ENCODE results near the gene GOLGA1.
A peak's percentile ranks its signal among the peaks of the same experiment; 100 is the strongest.

Gene GOLGA1

DNA sequence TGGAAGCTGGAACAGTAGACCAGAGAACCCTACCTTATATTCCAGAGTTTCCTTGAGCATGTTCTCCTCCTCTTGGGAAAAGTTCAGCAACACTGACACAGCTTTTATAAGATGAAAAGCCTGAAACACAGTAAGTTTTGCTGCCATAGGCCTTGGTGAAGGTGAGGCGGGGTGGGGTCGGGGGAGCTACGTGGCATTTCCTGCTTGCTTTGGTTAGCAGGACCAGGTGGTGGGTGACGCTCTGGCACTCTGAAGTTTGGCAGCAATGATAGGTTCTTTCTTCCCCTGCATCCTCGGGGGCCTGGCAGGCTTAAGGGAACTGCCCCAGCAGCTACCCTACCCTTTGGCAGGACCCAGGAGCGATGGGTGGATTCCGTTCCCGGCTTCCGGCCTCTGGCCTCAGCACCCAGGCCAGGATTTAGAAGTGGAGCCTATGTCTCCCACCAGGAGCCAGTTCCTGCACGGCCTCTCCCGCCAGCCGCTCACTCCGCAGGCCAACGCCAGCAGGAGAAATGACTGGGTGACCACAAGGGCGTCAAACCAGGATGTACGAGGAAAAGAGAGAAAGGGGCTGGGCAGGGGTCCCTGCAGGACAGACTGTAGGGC lies 59.6 kb downstream of the GOLGA1 start:
- no peak for DNase-seq

DNA sequence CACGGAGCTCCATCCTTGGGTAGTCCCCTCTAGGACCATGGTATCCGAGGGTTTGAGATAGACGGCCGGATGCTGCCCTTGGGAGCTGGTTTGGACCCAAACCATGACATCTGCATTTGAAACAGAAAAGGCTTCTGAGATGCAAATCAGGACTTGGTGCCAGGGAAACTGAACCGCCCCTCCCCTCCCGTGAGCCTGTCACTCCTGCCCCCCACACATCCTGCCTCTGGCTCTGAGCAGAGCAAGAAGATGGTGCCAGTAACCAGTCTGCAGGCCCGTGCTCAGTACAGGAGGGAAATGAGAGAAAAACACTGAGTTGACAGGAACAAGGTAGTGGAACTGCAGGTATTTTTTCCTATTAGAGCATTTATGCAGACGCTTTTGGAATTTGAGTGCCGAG lies 60.4 kb downstream of the GOLGA1 start:
- DNase-seq: no peak

DNA sequence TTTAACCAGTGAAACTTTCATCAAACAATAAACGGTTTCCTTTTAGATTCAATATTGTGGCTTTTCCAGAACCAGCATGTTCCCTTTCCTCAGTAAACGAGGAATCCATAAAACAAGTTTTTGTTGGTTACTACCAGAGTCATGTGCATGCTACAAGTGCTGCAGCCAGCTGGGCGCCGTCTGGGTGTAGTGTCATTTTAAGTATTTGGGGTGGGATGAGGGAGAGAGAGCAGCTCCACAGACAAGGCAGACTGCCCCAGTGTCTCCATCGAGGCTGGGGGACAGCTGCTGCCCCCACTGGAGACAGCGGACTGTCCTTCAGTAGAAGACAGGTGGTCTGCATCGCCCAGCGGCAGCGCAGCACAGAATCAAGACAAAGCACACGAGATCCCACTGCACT lies 61.7 kb downstream of the GOLGA1 start:
- DNase-seq: no peak

DNA sequence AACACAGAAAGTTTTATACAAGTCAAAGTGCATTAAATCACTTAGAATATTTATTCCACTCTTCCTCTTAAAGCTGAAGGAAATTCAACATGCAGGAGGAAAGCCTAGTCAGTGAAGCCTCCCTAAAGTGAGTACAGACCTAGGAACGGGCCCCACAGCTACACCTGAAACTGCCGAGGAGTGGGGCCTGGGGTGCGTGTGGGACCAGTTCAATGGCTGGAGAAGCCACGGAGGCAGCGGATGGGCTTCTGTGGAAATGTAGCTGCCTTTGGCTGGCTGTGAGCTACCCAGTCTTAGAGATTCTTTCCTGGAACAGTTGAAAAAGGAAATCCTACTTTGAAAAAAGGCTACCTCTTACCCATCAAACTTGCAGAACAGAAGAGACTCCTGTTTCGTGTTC lies 62.4 kb downstream of the GOLGA1 start:
- DNase-seq: no peak

DNA sequence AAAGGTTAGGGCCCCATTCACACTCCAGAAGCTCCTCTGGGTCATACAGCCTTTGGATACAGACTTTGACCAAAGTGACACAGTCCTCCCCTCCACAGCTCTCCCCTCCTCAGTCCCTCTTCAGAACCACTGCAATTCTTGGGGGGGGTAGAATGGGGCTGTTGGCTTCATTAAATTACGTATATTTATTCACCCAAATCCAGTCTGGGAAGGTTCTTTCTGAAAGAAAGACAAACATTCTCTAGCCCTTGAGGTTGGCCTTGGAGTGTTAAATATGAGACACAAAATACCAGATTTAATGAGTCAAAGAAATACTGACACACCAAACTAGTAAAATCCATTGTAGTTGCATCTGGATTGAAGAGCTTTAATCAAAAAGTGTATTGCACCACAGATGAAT lies 62.9 kb downstream of the GOLGA1 start:
- DNase-seq: no peak

DNA sequence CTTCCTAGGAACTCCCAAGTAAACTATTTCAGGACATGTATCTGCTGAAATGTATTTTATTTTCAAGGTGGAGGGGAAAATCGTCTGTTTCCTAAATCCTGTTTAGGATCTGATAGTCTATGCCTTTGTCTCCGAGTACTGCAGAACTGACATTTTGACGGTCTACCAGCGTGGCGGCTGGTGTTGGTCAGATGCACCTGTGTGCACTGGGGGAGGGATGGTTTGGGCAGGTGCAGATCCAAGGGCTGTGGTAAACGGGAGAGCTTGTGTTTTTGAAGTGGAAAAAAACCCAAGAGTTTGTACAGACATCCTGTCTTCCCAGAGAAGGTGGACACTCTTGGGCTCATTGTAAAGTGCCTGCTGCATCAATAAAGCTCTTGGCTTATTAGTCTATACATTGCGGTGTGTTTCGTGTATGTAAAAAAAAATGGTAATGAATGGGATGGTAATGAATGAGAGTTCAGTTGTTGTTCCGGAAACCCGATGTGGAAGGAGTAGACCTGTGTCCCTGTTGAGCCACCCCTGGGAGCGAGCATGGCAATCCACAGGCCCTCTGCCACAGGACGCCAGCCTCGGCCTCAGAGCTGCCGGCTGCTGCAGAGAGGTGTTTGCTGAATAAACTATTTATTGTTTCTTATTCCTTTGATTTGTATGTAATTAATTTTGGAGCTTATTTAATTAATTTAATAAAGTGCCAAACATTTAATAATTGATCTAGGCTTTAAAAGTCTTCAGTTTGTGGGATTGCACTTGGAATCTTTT lies 63.7 kb downstream of the GOLGA1 start:
- no peak for DNase-seq

DNA sequence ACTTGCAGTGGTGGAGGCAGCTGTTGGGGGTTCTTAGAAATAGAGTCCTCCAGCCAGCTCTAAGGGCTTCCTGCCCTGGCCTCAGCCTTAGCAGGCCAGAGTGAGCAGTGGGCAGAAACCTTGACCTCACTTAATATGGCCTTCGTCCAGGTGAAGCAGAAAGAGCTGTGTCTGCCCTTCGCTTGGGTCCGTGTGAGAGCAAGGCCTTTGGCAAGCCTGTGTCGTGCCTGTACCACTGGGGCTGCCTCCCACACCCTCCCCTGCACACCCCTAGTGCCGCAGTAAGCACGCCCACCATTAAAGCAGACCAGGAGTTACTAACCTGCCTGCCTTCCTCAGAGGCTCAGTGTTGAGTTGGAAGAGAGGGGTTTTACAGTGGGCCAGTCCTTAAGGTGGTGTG lies 65.4 kb downstream of the GOLGA1 start:
- DNase-seq: no peak

DNA sequence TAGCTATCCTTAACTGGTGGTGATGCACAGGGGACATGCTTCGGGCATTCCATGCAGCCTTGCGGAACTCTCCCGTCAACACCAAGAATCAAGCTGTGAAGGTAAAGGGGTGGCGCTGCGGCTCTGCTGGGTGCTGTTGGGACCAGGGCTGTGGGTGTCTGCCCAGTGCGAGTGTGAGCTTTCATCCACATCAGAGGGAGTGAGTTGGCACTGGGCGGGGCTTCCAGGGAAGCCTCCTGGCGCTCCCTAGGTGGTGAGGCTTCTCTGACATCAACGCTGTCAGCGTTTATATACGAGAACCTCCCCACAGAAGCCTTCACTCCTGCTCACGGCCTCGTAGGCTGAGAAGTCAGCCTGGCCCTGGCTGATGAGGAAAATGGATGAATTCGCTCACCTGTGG lies 67.2 kb downstream of the GOLGA1 start:
- DNase-seq: no peak

DNA sequence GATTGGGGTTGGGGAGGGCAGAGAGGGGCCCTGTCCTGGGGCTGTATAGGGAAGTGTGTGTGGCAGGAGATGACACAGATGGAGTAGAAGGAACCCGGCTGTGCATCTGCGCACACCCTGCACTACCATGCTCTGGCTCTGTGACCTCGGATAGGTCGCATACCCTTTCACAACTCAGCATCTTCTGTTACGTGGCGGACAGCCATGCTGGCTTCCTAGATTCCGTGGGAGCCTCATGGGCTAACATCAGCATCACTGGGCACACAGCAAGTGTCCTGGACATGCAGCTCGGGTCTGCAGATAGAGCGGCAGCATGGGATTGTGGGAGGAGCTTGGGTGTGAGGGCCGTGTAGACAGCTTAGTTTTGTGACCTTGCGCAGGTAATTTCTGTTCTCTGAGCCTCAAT lies 69.7 kb downstream of the GOLGA1 start:
- DNase-seq: no peak

DNA sequence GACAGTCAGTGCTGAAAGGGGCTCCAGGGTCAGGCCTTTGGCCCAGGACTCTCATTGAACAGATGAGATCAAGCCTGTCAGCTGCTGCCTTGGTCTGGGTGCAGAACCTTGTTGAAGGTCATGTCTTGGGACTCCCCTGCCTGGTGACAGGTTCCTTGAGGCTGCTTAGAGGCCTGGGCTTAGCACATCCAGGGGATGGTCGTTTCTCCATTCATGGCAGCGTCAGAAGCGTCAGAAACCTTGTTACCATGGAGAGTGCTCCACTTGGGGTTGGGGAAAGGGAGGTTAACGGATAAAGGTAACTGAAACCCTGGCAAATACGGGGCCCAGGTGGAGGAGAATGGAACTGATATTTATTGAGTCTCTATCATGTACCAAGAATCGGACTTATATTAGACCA lies 70.2 kb downstream of the GOLGA1 start:
- no peak for DNase-seq

DNA sequence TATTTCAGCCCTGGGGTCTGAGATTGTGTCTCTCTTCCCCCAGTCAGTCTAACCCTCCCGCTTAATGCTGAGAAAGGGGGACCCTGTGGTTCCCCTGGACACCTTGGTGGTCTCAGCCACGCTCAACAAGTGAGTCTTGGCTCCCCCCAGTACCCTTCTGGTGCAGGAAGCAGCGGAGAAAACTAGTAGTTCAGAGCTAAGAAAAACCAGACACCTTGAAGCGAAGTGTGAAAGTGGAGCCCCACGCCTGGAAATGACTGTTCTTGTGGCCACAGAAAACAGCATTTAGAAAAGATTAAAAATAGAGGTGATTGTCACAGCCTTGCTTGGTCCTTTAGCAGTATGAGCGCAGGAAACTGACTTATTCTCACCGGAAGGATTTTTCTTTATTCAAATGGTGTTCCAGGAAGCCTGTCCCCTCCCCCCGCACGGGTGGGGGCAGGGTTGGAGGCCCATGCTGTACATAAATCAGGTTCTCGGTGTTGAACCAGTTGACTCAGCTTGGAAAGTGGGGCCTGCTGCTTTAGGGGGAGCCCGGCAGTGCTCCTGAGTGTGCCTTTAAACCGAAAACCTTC lies 70.8 kb downstream of the GOLGA1 start:
- DNase-seq: peak; percentile 72 to 84 (median 82)

DNA sequence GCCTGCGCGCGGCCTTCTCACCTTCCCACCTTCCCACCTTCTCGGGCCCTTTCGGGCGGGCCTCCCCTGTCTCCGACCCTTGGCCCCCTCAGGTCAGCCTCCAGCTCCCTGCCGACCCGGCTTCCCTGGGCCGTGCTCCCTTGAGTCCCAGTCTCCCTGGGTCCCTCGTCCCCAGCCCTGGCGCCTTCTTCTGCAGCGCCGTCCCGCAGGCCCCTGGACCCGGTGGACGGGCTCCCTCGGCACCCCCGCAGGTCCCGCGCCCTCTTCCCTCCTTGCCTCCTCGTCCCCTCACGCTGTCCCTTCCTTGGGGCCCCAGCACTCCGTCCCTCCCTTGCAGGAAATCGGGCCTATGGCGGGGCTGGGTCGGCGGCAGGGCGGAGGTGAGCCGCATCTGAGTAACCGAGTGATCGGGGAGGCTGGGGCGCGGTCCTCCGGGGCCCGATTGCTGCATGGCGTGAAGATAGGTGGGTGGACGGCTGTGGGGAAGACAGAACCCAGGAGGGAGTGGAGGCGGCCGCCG lies 71.4 kb downstream of the GOLGA1 start:
- peak in 2 of 4 experiments; percentile 17 to 29 for DNase-seq

DNA sequence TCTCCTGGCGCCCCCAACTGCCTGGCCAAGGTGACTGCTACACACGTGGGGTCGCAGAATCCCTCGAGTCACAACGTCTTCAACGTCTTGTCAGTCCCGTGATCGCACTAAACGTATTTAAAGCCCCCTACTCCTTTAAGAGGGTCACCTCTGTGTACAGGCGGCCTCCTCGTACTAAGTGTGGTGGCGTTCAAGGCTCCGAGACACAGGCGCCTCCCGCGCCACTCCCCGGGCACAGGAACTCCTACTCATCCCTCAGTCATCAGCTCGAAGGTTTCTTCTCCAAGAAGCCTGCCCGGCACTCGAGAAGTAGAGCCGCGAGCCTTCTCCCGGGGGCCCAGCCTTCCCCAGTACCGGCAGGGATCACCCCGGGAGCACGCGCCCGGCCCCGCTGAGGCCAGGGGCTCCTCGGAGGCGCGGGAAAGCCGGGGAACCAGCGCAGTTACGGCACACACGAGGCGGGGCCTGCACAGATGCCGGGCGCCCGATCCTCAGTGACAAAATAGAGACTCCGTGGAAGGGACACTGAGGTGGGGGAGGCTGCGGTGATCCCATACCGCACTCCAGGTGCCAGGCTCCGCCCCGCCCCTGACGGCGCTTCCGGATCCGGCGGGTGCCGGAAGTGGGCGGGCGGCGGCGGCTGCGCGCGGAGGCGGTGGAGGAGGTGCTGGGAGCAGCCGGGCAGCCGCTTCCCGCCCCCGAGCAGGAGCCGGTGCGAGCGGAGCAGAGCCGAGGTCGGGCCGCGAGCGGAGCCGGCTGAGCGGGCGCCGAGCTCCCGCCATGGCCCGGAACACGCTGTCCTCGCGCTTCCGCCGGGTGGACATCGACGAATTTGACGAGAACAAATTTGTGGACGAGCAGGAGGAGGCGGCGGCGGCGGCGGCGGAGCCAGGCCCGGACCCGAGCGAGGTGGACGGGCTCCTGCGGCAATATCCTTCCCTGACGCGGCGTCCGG lies 72.1 kb downstream of the GOLGA1 start:
- DNase-seq: peak; percentile 80 to 84 (median 80)

DNA sequence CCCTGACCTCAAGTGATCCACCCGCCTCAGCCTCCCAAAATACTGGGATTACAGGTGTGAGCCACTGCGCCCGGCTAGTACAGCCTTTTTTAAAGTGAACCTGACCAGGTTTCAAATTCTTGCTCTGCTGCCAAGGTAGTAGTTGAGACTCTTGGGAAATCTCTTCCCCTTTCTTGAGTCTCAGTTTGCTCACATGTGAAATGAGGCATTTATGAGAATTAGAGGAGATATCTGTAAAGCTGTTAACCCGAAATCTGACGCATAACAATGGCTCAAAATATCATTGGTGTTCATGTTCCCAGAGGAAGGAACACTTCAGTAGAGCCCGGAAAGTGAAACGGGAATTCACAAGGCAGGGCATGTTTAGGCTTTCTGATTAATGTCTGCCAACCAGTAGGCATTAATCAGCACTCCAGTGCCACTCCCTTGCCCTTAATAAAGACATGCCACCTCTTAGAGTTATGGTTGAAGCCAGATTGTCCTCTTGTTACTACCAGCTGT lies 77.5 kb downstream of the GOLGA1 start:
- no peak for DNase-seq

DNA sequence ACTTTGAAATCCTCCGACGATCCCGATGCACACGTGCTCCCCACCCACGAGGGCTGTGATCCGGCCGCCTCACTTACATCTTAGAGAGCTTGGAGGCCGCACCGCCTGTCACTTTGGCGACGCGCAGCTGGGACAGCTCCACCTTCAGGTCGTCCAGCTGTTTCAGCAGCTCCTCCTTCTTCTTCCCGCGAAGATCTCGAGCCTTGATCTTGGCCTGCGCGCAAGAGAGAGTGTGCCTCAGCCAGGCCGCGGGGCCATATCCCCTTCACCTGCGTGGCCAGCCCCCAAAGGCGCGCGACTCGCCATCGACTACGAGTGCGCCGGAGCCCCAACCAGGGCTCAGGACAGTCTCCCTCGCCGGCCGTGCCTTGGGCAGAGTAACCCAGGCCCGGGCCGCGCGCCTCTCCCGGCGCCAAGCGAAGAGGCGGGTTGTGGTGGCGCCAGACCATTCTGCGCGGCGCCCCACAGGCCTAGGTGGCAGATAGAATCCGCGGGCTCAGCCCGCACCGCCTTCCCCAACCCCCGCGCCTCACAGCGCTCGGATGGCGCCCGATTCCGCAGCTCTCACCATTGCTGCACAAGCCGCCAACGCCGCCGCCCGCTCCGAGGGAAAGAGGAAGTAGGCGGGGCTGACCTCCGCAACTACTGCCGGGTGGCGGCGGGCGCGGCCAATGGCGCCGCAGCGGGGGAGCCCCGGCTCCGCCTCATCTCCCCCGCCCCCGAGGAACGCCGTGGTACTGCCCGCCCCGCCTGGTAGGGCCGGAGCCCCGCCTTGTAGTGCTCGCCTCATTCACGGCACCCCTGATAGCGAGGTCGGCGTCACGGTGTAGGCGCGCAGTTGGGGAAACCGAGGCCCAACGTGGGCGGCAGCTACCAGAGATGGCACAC lies 79.3 kb downstream of the GOLGA1 start, which contains the start of the genes ARPC5L and RPL35:
Gene ARPC5L, plus strand, starts transcription at position 789 of the 888 bp plus-strand sequence. CDS start 7,161 bp downstream, outside the sequence.
Gene RPL35, minus strand, starts transcription at position 616 of the 888 bp plus-strand sequence. Its CDS starts 45 bp downstream, at position 571.
- peak; percentile 91 to 94 (median 93) for DNase-seq

DNA sequence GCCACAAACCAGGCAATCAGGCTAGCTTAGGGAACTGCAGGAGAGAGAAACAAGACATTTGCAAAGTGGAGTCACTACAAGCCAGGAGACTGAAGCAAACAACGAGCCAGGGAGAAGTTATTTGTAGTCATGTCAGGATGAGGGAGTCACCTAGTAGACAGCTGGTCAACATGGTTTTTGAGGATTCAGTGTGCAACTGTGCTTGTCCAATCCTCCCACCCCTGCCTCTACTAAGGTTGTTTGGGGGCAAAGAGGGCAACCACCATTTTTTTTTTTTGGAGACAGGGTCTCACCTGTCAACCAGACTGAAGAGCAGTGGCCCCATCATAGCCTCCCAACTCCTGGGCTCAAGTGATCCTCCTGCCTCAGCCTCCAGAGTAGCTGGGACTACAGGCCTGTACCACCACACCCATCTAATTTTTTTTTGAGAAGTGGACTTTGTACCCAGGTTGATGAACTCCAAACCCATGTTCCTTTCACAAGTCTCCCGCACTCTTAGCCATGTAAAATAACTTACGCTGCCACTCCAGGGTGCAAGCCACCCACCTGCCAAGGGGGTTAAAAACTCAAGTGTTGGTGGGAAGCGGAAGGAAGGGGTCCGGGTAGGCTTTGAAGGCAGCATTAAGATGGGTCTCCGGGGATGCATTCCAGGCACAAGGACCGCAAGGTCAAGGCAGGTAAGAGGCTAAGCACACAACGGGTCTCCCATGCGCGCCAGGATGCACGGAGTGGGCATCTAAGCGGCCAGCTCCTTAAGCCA lies 80.1 kb downstream of the GOLGA1 start:
- no peak for DNase-seq

DNA sequence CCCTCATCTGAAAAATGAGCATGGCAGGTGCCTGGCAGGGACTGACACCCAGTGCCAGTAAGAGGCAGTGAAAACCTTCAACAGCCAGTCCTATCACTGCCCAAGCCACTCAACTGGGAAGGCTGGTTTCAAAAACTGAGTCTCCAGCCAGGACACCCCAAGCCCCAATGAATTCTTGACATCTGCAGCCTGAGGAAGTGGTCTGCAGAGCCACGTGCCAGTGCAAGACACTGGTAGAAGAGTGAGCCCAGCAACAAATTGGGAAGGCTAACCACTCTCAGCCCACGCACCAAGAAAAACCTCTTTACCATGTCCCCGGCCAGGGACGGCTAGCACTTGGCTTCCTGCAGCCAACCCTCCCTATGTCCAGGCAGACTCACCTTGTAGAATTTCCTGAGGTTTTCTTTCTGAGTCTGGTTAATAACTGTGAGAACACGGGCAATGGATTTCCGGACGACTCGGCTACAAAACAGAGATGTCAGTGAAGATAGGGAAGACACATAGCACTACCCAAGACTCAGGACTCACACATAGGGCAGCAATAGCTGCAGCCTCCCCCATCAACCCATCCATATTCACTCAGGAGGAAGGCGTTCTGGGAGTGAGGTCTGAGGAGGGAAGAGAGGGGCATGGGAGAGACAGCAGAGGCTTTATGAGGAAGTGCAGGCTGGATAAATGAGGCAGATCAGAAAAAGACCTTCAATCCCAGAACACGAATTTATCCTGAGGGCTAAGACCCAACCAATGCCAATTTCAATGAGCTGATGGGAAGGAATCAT lies 80.9 kb downstream of the GOLGA1 start:
- DNase-seq: no peak

DNA sequence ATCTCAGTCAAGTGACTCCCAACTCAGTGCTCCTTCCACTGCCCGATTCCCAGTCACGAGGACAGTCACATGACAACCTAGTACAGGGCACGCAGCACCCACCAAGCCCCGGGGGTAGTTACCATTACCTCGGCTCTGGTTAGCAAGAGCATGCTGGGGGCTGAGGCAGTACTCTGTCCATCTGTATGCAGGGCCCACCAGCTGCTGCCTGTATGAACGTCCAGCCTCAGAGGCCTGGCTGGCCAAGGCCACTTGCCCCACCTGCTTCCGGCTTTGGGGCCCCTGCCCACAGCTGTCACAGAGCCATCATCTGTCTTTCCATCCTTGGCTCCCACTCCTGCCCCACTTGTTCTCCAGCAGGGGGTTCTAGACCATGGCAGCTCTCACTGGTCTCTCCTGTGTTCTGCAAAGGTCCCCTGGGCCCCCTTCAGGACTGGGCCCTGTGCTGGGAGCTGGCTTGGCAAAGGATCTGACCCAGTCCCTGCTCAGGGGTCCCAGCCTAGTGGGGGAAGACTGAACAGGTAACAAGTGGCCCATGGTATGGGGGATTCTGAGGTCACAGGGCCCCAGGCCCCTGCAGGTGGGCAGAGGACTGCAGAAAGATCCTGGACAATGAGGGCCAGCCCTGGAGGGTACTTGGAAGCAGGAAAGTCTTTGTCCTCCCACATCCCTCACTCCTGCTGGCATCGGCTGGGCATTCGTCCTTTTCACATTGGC lies 82.4 kb downstream of the GOLGA1 start:
- DNase-seq: no peak

DNA sequence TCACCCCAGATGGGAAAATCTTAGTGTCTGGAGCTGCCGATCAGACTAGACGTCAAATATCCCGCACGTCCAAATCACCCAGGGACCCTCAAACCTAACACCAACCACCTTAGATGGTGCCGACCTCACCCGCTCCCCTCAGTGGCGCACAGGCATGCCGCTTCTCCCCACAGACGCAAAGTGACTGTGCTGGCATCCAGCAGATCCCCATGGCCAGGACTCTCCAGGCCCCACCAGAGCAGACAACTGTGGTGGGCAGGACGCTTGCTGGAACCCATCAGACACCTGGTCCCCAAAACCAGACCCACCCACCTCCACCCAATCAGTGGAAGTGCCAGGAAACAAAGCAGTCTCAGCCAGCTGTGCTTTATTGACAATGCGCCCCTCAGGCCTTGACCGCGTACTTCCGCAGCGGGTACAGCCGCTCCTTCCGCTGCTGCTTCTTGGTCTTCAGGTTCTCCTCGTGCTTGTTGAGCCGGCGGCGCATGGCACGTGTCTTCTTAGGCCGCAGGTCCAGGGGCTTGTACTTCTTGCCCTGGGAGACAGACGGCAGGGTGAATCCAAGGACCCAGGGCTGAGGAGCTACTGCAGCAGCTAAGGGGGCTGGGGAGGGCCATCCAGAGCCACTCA lies 83.2 kb downstream of the GOLGA1 start:
- no peak for DNase-seq

Data from activated CD4-positive, CD25-positive, alpha-beta regulatory T cell (primary cell).